SK-N-SH treated with all-trans-retinoic acid at 6 μM for 48 hours (cell line): ENCODE measurements around the gene DLG2.

Source experiments
- ARNTL ChIP-seq: fragments of 450-650 bp; formaldehyde crosslinking; IDR thresholded peaks from 2 replicates; pipeline ENCODE4 v1.5.0; 2020; ENCODE audit warnings: low read depth, mild to moderate bottlenecking, moderate library complexity, borderline replicate concordance
- BACH2 ChIP-seq: fragments of 250-450 bp; sonication (Bioruptor Pico); IDR thresholded peaks from 2 replicates; pipeline ENCODE4 v1.9.0; 2021; ENCODE audit warnings: mild to moderate bottlenecking, borderline replicate concordance
- CREB5 ChIP-seq: fragments of 250-450 bp; sonication (Bioruptor Pico); IDR thresholded peaks from 2 replicates; pipeline ENCODE4 v1.5.1; 2020; ENCODE audit warnings: low read depth, mild to moderate bottlenecking, moderate library complexity
- CSDC2 ChIP-seq: fragments of 250-450 bp; sonication (Bioruptor Pico); IDR thresholded peaks from 2 replicates; pipeline ENCODE4 v1.5.0; 2020; ENCODE audit warnings: mild to moderate bottlenecking, moderate library complexity
- CSRNP3 ChIP-seq: fragments of 250-450 bp; sonication (Bioruptor Pico); IDR thresholded peaks from 2 replicates; pipeline ENCODE4 v1.5.1; 2021; ENCODE audit warnings: mild to moderate bottlenecking, moderate library complexity
- GLIS3 ChIP-seq: fragments of 250-450 bp; sonication (Bioruptor Pico); IDR thresholded peaks from 2 replicates; pipeline ENCODE4 v1.5.0; 2020; ENCODE audit warnings: mild to moderate bottlenecking, moderate library complexity
- OSR1 ChIP-seq: fragments of 250-450 bp; sonication (Bioruptor Pico); IDR thresholded peaks from 2 replicates; pipeline ENCODE4 v1.8.0; 2022; ENCODE audit warnings: moderate library complexity, mild to moderate bottlenecking, inconsistent platforms
- PATZ1 ChIP-seq: fragments of 250-450 bp; sonication (Bioruptor Pico); IDR thresholded peaks from 2 replicates; pipeline ENCODE4 v1.8.0; 2020; ENCODE audit warnings: mild to moderate bottlenecking, moderate library complexity, borderline replicate concordance
- PPARA ChIP-seq: fragments of 250-450 bp; sonication (Bioruptor Pico); IDR thresholded peaks from 2 replicates; pipeline ENCODE4 v1.5.0; 2020; ENCODE audit warnings: mild to moderate bottlenecking, borderline replicate concordance
- RARB ChIP-seq: fragments of 250-450 bp; sonication (Bioruptor Pico); IDR thresholded peaks from 2 replicates; pipeline ENCODE4 v1.8.0; 2021; ENCODE audit warnings: mild to moderate bottlenecking, moderate library complexity
- TSHZ2 ChIP-seq: fragments of 250-450 bp; sonication (Bioruptor Pico); IDR thresholded peaks from 2 replicates; pipeline ENCODE4 v1.5.0; 2020; ENCODE audit warnings: mild to moderate bottlenecking, moderate library complexity
- ZFP30 ChIP-seq: fragments of 450-650 bp; formaldehyde crosslinking; IDR thresholded peaks from 2 replicates; pipeline ENCODE4 v1.5.0; 2022; ENCODE audit warnings: mild to moderate bottlenecking, moderate library complexity
- ZNF565 ChIP-seq: fragments of 450-650 bp; formaldehyde crosslinking; conservative IDR thresholded peaks from 2 replicates; pipeline ENCODE4 v1.5.0; 2020; ENCODE audit warnings: low read depth, mild to moderate bottlenecking, moderate library complexity
- ZNF70 ChIP-seq: fragments of 450-650 bp; formaldehyde crosslinking; IDR thresholded peaks from 2 replicates; pipeline ENCODE4 v1.5.0; 2020; ENCODE audit warnings: mild to moderate bottlenecking, moderate library complexity

- TF ChIP-seq ZNF565 (CRISPR knock-in tag) (no peak), GLIS3 (no peak), TSHZ2 (CRISPR knock-in tag) (no peak), BACH2 (CRISPR knock-in tag) (no peak), RARB (CRISPR knock-in tag) (no peak), ZFP30 (CRISPR knock-in tag) (no peak), CSDC2 (CRISPR knock-in tag) (no peak), ZNF70 (CRISPR knock-in tag) (no peak), ARNTL (no peak), CREB5 (no peak), PATZ1 (CRISPR knock-in tag) (no peak), PPARA (CRISPR knock-in tag) (no peak), CSRNP3 (CRISPR knock-in tag) (no peak), OSR1 (CRISPR knock-in tag) (no peak)
Observed at GRCh38 chr11:84560206-84560605, 1066.9 kb downstream of the DLG2 start.
